B cell (primary cell): ENCODE results near the gene U2AF1.
"Not testable (repeated sequence)": the region's sequence is repeated elsewhere in the genome, so short reads cannot be mapped to it uniquely, and the experiment has no call there.

Experiments
- CTCF ChIP-seq: fragments of 200-600 bp; IDR thresholded peaks from one replicate; pipeline ENCODE4 v1.8.0; 2022; ENCODE audit warnings: antibody characterized with exemption, mild to moderate bottlenecking
- EZH2 ChIP-seq: IDR thresholded peaks from 2 replicates; pipeline ENCODE4 v1.6.1; 2012; ENCODE audit warnings: borderline replicate concordance, low read depth, mild to moderate bottlenecking, moderate library complexity, low read length; ENCODE audit not compliant: insufficient read depth, poor library complexity, severe bottlenecking

- not testable (repeated sequence) for TF ChIP-seq CTCF, EZH2
Observed at GRCh38 chr21:43153601-43154000, 46.2 kb upstream of the U2AF1 start.
